ENCODE data around the gene FAM181A. TPM values are rescaled to one million over a fixed set of nuclear protein-coding genes. Genes with fewer than 3 reads are reported as not detected.

FAM181A gene
- polyA plus RNA-seq, 1 donor (not counting 4 experiments of a cell fraction or from before 2014, with no cell fraction given): 0.04 TPM

- H3K4me2 ChIP-seq (ENCODE audit: control insufficient read depth, extremely low read depth, insufficient read depth, low read depth, low read length): no peak overlapping the region
- H3K27me3 ChIP-seq (ENCODE audit: control insufficient read depth, extremely low read depth, insufficient read depth, low read length): no peaks in the 10 kb centered on the region
- no peak overlapping the region for H3K9ac ChIP-seq (ENCODE audit: control insufficient read depth, extremely low read depth, insufficient read depth, low read length)
- TF ChIP-seq EZH2 (IDR thresholded peaks at IDR 0.05; ENCODE audit: low read length): no peak
- TF ChIP-seq CTCF (optimal IDR thresholded peaks at IDR 0.05 in 1 of 3, IDR thresholded peaks at IDR 0.05 in 1 of 3, conservative IDR thresholded peaks at IDR 0.05 in 1 of 3; ENCODE audit: extremely low read depth in 1 of 3, insufficient read depth in 2 of 3, low read length in 3 of 3): no peak
- H3K79me2 ChIP-seq (ENCODE audit: control insufficient read depth, insufficient read depth, low read length): no peaks in the 10 kb centered on the region
- H3K9me3 ChIP-seq (ENCODE audit: control insufficient read depth, low read depth, low read length): no peaks in the 10 kb centered on the region
- no peaks in the 10 kb centered on the region for H3K9me1 ChIP-seq (ENCODE audit: control insufficient read depth, extremely low read depth, insufficient read depth, low read length)
- no peak overlapping the region for H2AFZ ChIP-seq (ENCODE audit: control insufficient read depth, low read length)
- no peaks in the 10 kb centered on the region for H3K36me3 ChIP-seq (ENCODE audit: control insufficient read depth in 2 of 2, extremely low read depth in 1 of 2, insufficient read depth in 2 of 2, low read length in 2 of 2)
- no peak overlapping the region for H3K27ac ChIP-seq (ENCODE audit: control insufficient read depth, insufficient read depth, low read length)
- H3K4me3 ChIP-seq (ENCODE audit: control insufficient read depth in 2 of 3, extremely low read depth in 1 of 3, insufficient read depth in 2 of 3, low read depth in 1 of 3, low read length in 3 of 3): no peak overlapping the region
- no peaks in the 10 kb centered on the region for H4K20me1 ChIP-seq (ENCODE audit: control insufficient read depth, extremely low read depth, insufficient read depth, low read length)
- dilution Hi-C loops (cut with MboI; ENCODE audit: extremely low pct_ligation_motif_present, low sequenced_read_pairs): no loop called here
- FAIRE-seq (no peak), DNase-seq (ENCODE audit: low read depth, low spot score) (no peak)
- H3K4me1 ChIP-seq (ENCODE audit: control insufficient read depth, extremely low read depth, insufficient read depth, low read length): peaks cover 13% of the 10 kb centered on the region
These were observed 28.0 kb downstream of the FAM181A start for GRCh38 chr14:93954900-93955849.

GRCh38 chr14:93955850-93956481, 28.8 kb downstream of the FAM181A start:
- dilution Hi-C loops (cut with MboI; ENCODE audit: extremely low pct_ligation_motif_present, low sequenced_read_pairs): no loop called here
- TF ChIP-seq CTCF (optimal IDR thresholded peaks at IDR 0.05 in 1 of 3, IDR thresholded peaks at IDR 0.05 in 1 of 3, conservative IDR thresholded peaks at IDR 0.05 in 1 of 3; ENCODE audit: extremely low read depth in 1 of 3, insufficient read depth in 2 of 3, low read length in 3 of 3) (no peak), EZH2 (IDR thresholded peaks at IDR 0.05; ENCODE audit: low read length) (no peak)
- Histone ChIP-seq H3K4me1 (ENCODE audit: control insufficient read depth, extremely low read depth, insufficient read depth, low read length) (peaks cover 19% of the 10 kb centered on the region), H3K79me2 (ENCODE audit: control insufficient read depth, insufficient read depth, low read length) (no peaks in the 10 kb centered on the region), H3K27me3 (ENCODE audit: control insufficient read depth, extremely low read depth, insufficient read depth, low read length) (no peaks in the 10 kb centered on the region), H3K9me1 (ENCODE audit: control insufficient read depth, extremely low read depth, insufficient read depth, low read length) (no peaks in the 10 kb centered on the region), H2AFZ (ENCODE audit: control insufficient read depth, low read length) (no peak overlapping the region), H3K36me3 (ENCODE audit: control insufficient read depth in 2 of 2, extremely low read depth in 1 of 2, insufficient read depth in 2 of 2, low read length in 2 of 2) (no peaks in the 10 kb centered on the region), H4K20me1 (ENCODE audit: control insufficient read depth, extremely low read depth, insufficient read depth, low read length) (no peaks in the 10 kb centered on the region), H3K27ac (ENCODE audit: control insufficient read depth, insufficient read depth, low read length) (no peak overlapping the region), H3K9me3 (ENCODE audit: control insufficient read depth, low read depth, low read length) (no peaks in the 10 kb centered on the region), H3K4me3 (ENCODE audit: control insufficient read depth in 2 of 3, extremely low read depth in 1 of 3, insufficient read depth in 2 of 3, low read depth in 1 of 3, low read length in 3 of 3) (no peak overlapping the region), H3K9ac (ENCODE audit: control insufficient read depth, extremely low read depth, insufficient read depth, low read length) (no peak overlapping the region), H3K4me2 (ENCODE audit: control insufficient read depth, extremely low read depth, insufficient read depth, low read depth, low read length) (no peak overlapping the region)
- no peak for DNase-seq (ENCODE audit: low read depth, low spot score)
- no peak for FAIRE-seq

Data from keratinocyte (primary cell).